ENCODE data around the gene PDXK.

Gene PDXK

GRCh38 chr21:43719748-43720538 is 1.0 kb downstream of the PDXK start:
- Histone ChIP-seq H3K36me3 (peaks cover 12% of the 10 kb centered on the region), H3K27me3 (peaks cover 13% of the 10 kb centered on the region), H3K9me3 (no peaks in the 10 kb centered on the region), H3K27ac (peak overlapping the region; percentile 92), H3K4me1 (ENCODE audit: control insufficient read depth in 1 of 2, insufficient read depth in 1 of 2, low read depth in 1 of 2, low read length in 1 of 2) (peaks cover 59 to 65% of the 10 kb centered on the region in 2 experiments), H3K4me3 (ENCODE audit: low read depth in 1 of 2, low read length in 1 of 2) (peak overlapping the region; percentile 84 to 94)
- no peak for TF ChIP-seq CTCF (IDR thresholded peaks at IDR 0.05)

GRCh38 chr21:43720539-43721166 is 1.7 kb downstream of the PDXK start:
- Histone ChIP-seq H3K9me3 (no peaks in the 10 kb centered on the region), H3K36me3 (peaks cover 12% of the 10 kb centered on the region), H3K4me3 (ENCODE audit: low read depth in 1 of 2, low read length in 1 of 2) (peak overlapping the region; percentile 84 to 94), H3K27me3 (peaks cover 10% of the 10 kb centered on the region), H3K27ac (peak overlapping the region; percentile 92), H3K4me1 (ENCODE audit: control insufficient read depth in 1 of 2, insufficient read depth in 1 of 2, low read depth in 1 of 2, low read length in 1 of 2) (peaks cover 66 to 72% of the 10 kb centered on the region in 2 experiments)
- no peak for TF ChIP-seq CTCF (IDR thresholded peaks at IDR 0.05)

GRCh38 chr21:43721206-43721605 is 2.3 kb downstream of the PDXK start:
- Histone ChIP-seq H3K36me3 (peaks cover 12% of the 10 kb centered on the region), H3K4me3 (ENCODE audit: low read depth in 1 of 2, low read length in 1 of 2) (peak overlapping the region; percentile 84 to 94), H3K9me3 (no peaks in the 10 kb centered on the region), H3K27me3 (peaks cover 7% of the 10 kb centered on the region), H3K27ac (peak overlapping the region; percentile 92), H3K4me1 (ENCODE audit: control insufficient read depth in 1 of 2, insufficient read depth in 1 of 2, low read depth in 1 of 2, low read length in 1 of 2) (peaks cover 72 to 78% of the 10 kb centered on the region in 2 experiments)
- TF ChIP-seq CTCF (IDR thresholded peaks at IDR 0.05): no peak

- Histone ChIP-seq H3K9me3 (no peaks in the 10 kb centered on the region), H3K27ac (peak overlapping the region; percentile 92), H3K4me1 (ENCODE audit: control insufficient read depth in 1 of 2, insufficient read depth in 1 of 2, low read depth in 1 of 2, low read length in 1 of 2) (peaks cover 79 to 85% of the 10 kb centered on the region in 2 experiments), H3K27me3 (peaks cover 7% of the 10 kb centered on the region), H3K36me3 (peaks cover 12% of the 10 kb centered on the region), H3K4me3 (ENCODE audit: low read depth in 1 of 2, low read length in 1 of 2) (peak overlapping the region; percentile 84 to 94)
- no peak for TF ChIP-seq CTCF (IDR thresholded peaks at IDR 0.05)
Observed at GRCh38 chr21:43721939-43722338, 3.0 kb downstream of the PDXK start.

DNA sequence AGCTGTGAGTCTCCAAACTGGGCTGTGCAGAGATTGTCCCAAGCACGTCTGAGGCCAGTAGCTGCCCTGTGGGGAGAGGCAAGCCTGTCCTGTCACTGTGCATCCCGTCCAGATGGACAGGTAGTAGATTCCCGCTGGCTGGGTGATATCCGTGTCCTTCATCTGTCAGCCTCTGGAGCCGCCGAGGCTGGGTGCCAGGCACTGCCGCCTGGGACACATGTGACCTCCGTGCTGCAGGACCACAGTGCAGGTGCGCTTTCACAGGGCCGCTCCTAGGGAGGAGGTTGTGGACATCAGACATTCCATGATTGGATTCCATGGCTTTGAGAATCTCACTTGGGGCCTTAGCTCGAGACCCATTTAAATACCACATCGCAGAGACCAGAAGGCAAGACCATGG is 4.7 kb downstream of the PDXK start:
- Histone ChIP-seq H3K4me1 (ENCODE audit: control insufficient read depth in 1 of 2, insufficient read depth in 1 of 2, low read depth in 1 of 2, low read length in 1 of 2) (peaks cover 89 to 95% of the 10 kb centered on the region in 2 experiments), H3K27ac (peak overlapping the region; percentile 94), H3K9me3 (no peaks in the 10 kb centered on the region), H3K4me3 (ENCODE audit: low read depth in 1 of 2, low read length in 1 of 2) (no peak overlapping the region), H3K27me3 (no peaks in the 10 kb centered on the region), H3K36me3 (peaks cover 12% of the 10 kb centered on the region)
- TF ChIP-seq CTCF (IDR thresholded peaks at IDR 0.05): no peak
